ENCODE measurements around the gene MRPL49. TPM values are rescaled to one million over a fixed set of nuclear protein-coding genes. Genes with fewer than 3 reads are reported as not detected.
A peak's percentile ranks its signal among the peaks of the same experiment; 100 is the strongest.
"Not testable (repeated sequence)": the region's sequence is repeated elsewhere in the genome, so short reads cannot be mapped to it uniquely, and the experiment has no call there.

Gene MRPL49
- total and polyA plus RNA-seq, 8 donors: 39.3 to 47.2 (median 43.7) TPM

GRCh38 chr11:65141896-65142494 is 19.9 kb downstream of the MRPL49 start:
- DNase-seq (no peak), ATAC-seq (no peak)
- Histone ChIP-seq H3K27ac (no peak overlapping the region), H3K9me3 (no peaks in the 10 kb centered on the region), H3K27me3 (no peaks in the 10 kb centered on the region), H3K4me3 (no peak overlapping the region), H3K36me3 (no peaks in the 10 kb centered on the region), H3K4me1 (no peaks in the 10 kb centered on the region)
- intact Hi-C loops (cut with DNase I): no loop called here
- TF ChIP-seq CTCF (IDR thresholded peaks at IDR 0.05): no peak

DNA sequence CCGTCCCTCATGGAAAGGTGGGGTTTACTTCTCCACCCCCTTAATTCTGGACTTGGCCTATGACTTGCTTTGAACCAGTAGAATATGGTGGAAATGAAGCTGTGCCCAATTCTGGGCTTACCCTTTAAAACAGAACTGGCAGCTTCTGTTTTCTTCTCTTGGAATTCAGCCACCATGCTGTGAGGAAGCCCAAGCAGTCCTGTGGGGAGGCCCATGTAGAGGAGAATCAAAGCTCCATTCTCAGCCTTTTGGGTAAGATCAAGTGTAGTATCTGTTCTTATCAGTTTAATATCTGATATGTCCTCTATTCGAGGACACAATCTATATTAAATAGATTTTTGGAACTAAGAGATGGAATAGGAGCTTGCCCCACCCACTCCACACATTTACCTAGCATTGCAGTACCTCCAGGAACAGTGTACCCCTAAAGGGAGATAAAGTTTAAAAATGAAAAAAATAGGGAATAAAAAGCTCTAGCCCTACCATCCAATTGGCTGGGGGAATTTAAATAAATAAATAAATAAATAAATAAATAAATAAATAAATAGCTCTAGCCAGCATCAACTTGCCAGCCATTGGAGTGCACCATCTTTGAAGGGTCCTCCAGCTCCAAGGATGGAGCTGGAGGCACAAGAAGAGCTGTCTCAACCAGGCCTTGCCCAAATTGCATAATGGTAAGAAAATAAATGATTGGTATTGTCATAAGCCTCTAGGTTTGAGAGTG is 25.4 kb downstream of the MRPL49 start:
- Histone ChIP-seq H3K4me3 (no peak overlapping the region), H3K4me1 (peaks cover 14 to 28% of the 10 kb centered on the region in 2 donors), H3K9me3 (no peaks in the 10 kb centered on the region), H3K36me3 (no peaks in the 10 kb centered on the region), H3K27ac (no peak overlapping the region), H3K27me3 (no peaks in the 10 kb centered on the region)
- no peak for TF ChIP-seq CTCF (IDR thresholded peaks at IDR 0.05)
- no peak for ATAC-seq
- intact Hi-C loops (cut with DNase I): no loop called here
- no peak for DNase-seq

- Histone ChIP-seq H3K4me1 (peaks cover 14 to 28% of the 10 kb centered on the region in 2 donors), H3K27ac (no peak overlapping the region), H3K9me3 (no peaks in the 10 kb centered on the region), H3K27me3 (no peaks in the 10 kb centered on the region), H3K4me3 (no peak overlapping the region), H3K36me3 (no peaks in the 10 kb centered on the region)
- ATAC-seq (no peak), DNase-seq (no peak)
- TF ChIP-seq CTCF (IDR thresholded peaks at IDR 0.05): no peak
- intact Hi-C loops (cut with DNase I): no loop called here
Observed at GRCh38 chr11:65148657-65149056, 26.5 kb downstream of the MRPL49 start.

DNA sequence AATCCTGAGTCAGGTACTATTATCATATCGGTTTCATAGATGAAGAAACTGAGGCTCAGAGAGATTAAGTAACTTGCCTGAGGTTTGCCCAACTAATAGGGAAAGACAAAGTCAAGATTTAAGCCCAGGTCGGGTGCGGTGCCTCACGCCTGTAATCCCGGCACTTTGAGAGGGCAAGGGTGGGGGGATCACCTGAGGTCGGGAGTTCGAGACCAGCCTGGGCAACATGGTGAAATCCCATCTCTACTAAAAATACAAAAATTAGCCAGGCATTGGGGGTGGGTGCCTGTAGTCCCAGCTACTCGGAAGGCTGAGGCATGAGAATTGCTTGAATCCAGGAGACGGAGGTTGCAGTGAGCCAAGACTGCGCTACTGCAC is 28.0 kb downstream of the MRPL49 start:
- H3K9me3 ChIP-seq; DNase-seq; H3K36me3 ChIP-seq; H3K27me3 ChIP-seq; H3K4me3 ChIP-seq; ATAC-seq; intact Hi-C loops (cut with DNase I): not testable (repeated sequence)
- Histone ChIP-seq H3K4me1 (peaks cover 14 to 28% of the 10 kb centered on the region in 2 donors), H3K27ac (peak overlapping the region; percentile 71 to 85)

DNA sequence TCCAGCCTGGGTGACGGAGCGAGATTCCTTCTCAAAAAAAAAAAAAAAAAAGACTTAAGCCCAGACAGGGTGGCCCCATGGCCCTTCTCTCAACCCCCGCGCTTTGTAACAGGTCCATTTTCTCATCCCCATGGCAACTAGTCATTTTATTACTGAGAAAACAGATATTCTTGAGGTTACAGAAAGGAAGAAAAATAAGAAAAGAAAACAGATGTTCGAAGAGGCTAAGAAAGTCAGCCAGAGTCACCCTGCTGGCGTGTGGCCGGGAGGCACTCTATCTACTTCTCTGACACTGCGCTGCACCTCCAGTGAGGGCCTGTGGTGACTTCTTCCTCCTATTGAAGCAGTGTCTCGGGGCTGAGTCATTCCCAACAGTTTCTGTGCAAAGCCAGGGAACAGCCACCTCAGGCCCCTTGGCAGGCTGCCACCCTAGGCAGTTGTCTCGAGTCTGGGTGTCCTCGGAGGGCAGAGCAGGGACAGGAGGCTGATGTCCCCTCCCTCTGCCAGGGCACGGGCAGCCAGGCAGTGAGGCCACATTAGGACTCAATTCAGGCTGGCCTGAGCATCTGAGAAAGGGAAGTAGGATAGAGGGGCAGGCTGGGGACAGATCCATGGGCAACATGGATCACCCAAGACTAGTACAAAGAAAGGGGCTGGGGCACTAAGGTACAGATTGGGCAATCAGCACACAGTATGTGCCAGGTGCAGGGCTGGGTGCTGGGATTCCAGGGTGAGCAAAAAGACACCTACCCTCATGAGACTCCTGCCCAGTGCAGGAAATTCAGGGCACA is 28.6 kb downstream of the MRPL49 start:
- TF ChIP-seq CTCF (IDR thresholded peaks at IDR 0.05): no peak
- Histone ChIP-seq H3K9me3 (no peaks in the 10 kb centered on the region), H3K27me3 (no peaks in the 10 kb centered on the region), H3K4me3 (no peak overlapping the region), H3K36me3 (no peaks in the 10 kb centered on the region), H3K4me1 (peaks cover 14 to 28% of the 10 kb centered on the region in 2 donors), H3K27ac (peak overlapping the region; percentile 71 to 85)
- intact Hi-C loops (cut with DNase I): no loop called here
- ATAC-seq: peak; percentile 94
- peak; percentile 9 to 95 (median 70) for DNase-seq

Measured in left lung (tissue), 10 donors.